Epithelial cell of alveolus of lung (primary cell): ENCODE data around the gene NHERF1. TPM values are rescaled to one million over a fixed set of nuclear protein-coding genes. Genes with fewer than 3 reads are reported as not detected.

Source experiments
- total RNA-seq: library from RNA; depleted of rRNA; stranded (reverse); fragments of >200 nt; gene quantifications from 2 replicates; pipeline ENCODE4 v1.2.1, GENCODE V29; 2015

Gene NHERF1
- total RNA-seq: 11.8 and 23.4 TPM in 2 replicates

DNA sequence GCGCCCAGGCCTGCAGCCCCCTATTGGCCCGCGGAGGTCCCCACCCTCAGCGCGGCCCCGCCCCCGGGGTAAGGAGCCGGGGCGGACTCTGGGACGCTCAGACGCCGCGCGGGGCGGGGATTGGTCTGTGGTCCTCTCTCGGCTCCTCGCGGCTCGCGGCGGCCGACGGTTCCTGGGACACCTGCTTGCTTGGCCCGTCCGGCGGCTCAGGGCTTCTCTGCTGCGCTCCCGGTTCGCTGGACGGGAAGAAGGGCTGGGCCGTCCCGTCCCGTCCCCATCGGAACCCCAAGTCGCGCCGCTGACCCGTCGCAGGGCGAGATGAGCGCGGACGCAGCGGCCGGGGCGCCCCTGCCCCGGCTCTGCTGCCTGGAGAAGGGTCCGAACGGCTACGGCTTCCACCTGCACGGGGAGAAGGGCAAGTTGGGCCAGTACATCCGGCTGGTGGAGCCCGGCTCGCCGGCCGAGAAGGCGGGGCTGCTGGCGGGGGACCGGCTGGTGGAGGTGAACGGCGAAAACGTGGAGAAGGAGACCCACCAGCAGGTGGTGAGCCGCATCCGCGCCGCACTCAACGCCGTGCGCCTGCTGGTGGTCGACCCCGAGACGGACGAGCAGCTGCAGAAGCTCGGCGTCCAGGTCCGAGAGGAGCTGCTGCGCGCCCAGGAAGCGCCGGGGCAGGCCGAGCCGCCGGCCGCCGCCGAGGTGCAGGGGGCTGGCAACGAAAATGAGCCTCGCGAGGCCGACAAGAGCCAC is at the start of gene NHERF1:
NHERF1 (plus strand) TSS at position 100 of the 750 bp plus-strand sequence; CDS start at position 319, 219 bp downstream.

DNA sequence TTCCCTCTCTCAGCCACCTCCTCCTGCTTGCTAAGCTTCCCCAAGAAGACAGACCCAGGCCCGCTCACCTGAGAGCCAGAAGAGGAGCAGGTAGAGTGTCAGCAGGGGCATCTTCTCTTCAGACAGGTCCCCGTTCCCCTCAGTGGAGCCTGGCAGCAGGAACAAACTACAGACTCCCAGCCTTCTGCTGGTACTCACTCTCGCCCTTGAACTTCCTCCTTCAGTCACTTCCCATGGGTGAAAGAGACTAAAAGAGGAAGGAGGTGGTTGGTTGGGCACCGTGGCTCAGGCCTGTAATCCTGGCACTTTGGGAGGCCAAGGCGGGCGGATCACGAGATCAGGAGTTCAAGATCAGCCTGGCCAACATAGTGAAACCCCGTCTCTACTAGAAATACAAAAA is 35.7 kb upstream of the NHERF1 start, which contains the start of gene CD300LF:
CD300LF (minus strand) TSS at position 168 of the 400 bp plus-strand sequence; CDS start at position 111, 57 bp downstream.

DNA sequence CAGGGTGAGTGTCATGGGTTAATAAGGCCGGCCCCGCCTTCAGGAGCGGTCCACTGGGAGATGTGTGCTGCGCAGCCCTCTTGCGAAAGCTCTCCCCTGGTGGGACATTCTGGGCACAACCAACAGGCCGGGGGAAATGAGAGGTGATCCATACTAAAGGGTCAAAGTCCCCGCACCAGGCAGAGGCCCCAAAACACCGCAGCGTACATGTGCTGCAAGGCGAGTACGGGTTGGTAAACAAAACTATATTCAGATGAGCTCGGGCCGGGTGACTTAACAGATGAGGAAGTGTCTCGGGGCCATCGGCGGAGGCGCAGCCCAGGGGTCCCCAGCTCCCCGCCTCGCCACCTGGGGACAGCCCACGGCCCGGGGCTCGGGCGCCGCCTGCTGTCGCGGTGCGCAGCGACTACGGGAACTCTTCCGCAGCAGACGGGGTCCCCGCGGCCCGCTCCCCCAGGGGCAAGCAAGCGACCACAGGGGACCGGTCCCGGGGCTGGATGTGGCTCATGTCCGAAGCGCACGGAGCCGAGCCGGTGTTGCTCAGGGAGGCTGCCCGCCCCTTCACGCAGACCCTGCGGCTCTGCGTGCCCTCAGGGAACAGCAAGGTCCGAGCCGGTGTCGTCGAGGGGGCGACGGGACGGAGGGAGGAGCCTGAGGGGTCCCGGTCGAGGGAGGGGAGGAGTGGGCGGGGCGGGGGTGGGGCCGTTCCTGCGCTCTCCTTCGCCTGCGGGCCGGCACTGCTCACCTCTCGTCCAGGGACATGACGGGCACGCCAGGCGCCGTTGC is 11.7 kb upstream of the NHERF1 start, which contains the start of gene RAB37:
RAB37 (plus strand) TSS at position 744 of the 786 bp plus-strand sequence; CDS start at position 761, 17 bp downstream.

DNA sequence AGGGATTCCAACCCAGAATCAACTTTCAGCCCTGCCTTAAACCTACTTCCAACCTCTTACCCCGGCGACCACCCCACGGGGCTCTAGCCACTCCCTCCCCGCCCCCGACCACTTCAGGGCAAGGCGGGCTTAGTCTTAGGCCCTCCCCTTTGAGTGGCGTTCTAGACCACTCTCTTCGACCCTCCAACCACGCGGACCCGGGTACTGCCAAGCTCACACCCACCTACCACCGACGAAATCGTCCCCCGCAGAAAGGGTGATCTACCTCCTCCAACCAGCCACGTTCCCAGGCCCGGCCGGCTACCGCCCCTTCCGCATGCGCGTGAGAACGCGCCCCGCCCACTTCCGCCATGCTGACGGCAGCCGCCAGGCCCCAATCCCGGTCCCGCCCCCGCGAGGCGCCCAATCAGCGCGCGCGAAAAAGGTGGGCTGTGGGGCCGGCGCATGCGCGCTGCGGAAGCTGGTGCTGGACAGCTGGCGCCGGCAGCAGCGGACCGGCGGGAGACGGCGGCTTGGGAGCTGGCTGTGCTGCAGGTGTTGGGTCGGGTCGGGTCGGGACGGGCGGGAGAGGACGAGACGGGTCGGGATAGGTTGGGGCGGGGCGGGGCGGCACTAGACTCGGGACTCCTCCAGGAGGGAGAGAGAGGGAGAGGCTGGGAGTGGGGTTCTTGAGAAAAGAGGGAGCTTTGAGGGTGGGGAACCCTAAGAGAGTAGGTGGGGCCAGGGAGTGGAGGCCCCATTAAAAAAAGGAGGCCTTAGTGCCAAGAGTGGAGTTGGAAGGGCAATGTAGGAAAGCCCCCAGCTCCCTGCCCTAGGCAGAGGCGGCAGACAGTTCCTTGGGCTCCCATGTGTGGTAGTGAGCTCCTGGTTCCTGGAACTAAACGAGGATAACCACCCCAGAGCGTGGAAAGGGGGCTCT is 27.9 kb downstream of the NHERF1 start, which contains the start of gene NAT9:
NAT9 (minus strand) TSS at position 302 of the 919 bp plus-strand sequence. CDS start 647 bp downstream, outside the sequence.

Other genes starting within 250 kb of the NHERF1 start
- not detected in 2 replicates for gene CD300LB, start 217.2 kb upstream of the NHERF1 start, total RNA-seq
- not detected in 2 replicates for gene CD300C, start 202.5 kb upstream of the NHERF1 start, total RNA-seq
- gene CD300H, start 181.1 kb upstream of the NHERF1 start, total RNA-seq: not detected in 2 replicates
- not detected in 2 replicates for gene CD300LD, start 156.3 kb upstream of the NHERF1 start, total RNA-seq
- gene CD300E, start 124.9 kb upstream of the NHERF1 start, total RNA-seq: not detected in 2 replicates
- gene CD300LF, start 35.7 kb upstream of the NHERF1 start, total RNA-seq: not detected in 2 replicates
- gene RAB37, start 11.4 kb upstream of the NHERF1 start, total RNA-seq: 0.26 and 7.7 TPM in 2 replicates
- gene NAT9, start 27.7 kb downstream of the NHERF1 start, total RNA-seq: 15.6 and 29.5 TPM in 2 replicates
- not detected in 2 replicates for gene GRIN2C, start 111.3 kb downstream of the NHERF1 start, total RNA-seq
- 28.1 and 30.8 TPM in 2 replicates for gene FDXR, start 124.4 kb downstream of the NHERF1 start, total RNA-seq
- gene FADS6, start 145.0 kb downstream of the NHERF1 start, total RNA-seq: not detected in 2 replicates
- gene USH1G, start 174.6 kb downstream of the NHERF1 start, total RNA-seq: not detected in 2 replicates
- not detected in 2 replicates for gene OTOP2, start 175.6 kb downstream of the NHERF1 start, total RNA-seq
- not detected in 2 replicates for gene OTOP3, start 187.3 kb downstream of the NHERF1 start, total RNA-seq
- 4.3 TPM in 1 of 2 replicates, not detected in the other for gene HID1, start 224.1 kb downstream of the NHERF1 start, total RNA-seq
- gene CDR2L, start 239.0 kb downstream of the NHERF1 start, total RNA-seq: 18.8 and 29.2 TPM in 2 replicates